SK-N-SH (cell line): Measurements from ENCODE around the gene ZNF253. TPM values are rescaled to one million over a fixed set of nuclear protein-coding genes. Genes with fewer than 3 reads are reported as not detected.
"Not testable (repeated sequence)": the region's sequence is repeated elsewhere in the genome, so short reads cannot be mapped to it uniquely, and the experiment has no call there.

ENCODE experiments used
- CTCF ChIA-PET: fragments of 300-600, 350-600 bp; formaldehyde crosslinking; extraction: SDS; loops from one replicate; lab custom pipeline; 2021; lab: Yijun Ruan, JAX
- POLR2A ChIA-PET: fragments of 350-600 bp; sonication (Branson Sonifier 250); formaldehyde crosslinking; extraction: SDS; loops from one replicate; lab custom pipeline; 2020; ENCODE audit warnings: antibody characterized with exemption, inconsistent platforms; lab: Yijun Ruan, JAX
- DNase-seq: peaks from one replicate; pipeline ENCODE4 v3.0.0; 2012
- H2AFZ ChIP-seq: fragments of 200-600 bp; sonication (generic); 2 replicates; pipeline ENCODE4 v1.8.1; 2016; ENCODE audit warnings: antibody characterized with exemption, mild to moderate bottlenecking, low read depth
- H3F3A ChIP-seq: fragments of 200-600 bp; sonication (generic); replicated peaks from 2 replicates; pipeline ENCODE3; 2016; ENCODE audit warnings: antibody characterized with exemption, mild to moderate bottlenecking; ENCODE audit not compliant: insufficient read depth
- H3K27ac ChIP-seq, 2 experiments: fragments of 200-500 bp in 1 of 2; fragments of 200-600 bp in 1 of 2; sonication (Bioruptor generic) in 1 of 2; sonication (generic), shearing (Covaris generic) in 1 of 2; 2 replicates each; pipeline versions ENCODE4 v1.5.1 to v1.6.1; 2014 to 2016; ENCODE audit warnings: low read depth in 2 of 2, inconsistent platforms in 1 of 2, low read length in 1 of 2, mild to moderate bottlenecking in 1 of 2, mixed read lengths in 1 of 2
- H3K27me3 ChIP-seq: fragments of 200-600 bp; sonication (generic), shearing (Covaris generic); 2 replicates; pipeline ENCODE4 v1.6.1; 2016; ENCODE audit warnings: mixed run types; ENCODE audit not compliant: insufficient read depth
- H3K36me3 ChIP-seq, 2 experiments: fragments of 200-500 bp in 1 of 2; fragments of 200-600 bp in 1 of 2; sonication (Bioruptor generic) in 1 of 2; sonication (generic) in 1 of 2; replicated peaks in 1 of 2; 2 replicates each; pipeline versions ENCODE3 to v1.5.1; 2014 to 2016; ENCODE audit warnings: low read length in 1 of 2, mild to moderate bottlenecking in 1 of 2; ENCODE audit not compliant: insufficient read depth in 2 of 2, control insufficient read depth in 1 of 2
- H3K4me1 ChIP-seq, 2 experiments: fragments of 200-500 bp in 1 of 2; fragments of 200-600 bp in 1 of 2; sonication (Bioruptor generic) in 1 of 2; sonication (generic), shearing (Covaris generic) in 1 of 2; 2 replicates each; pipeline versions ENCODE4 v1.5.1 to v1.6.1; 2014 to 2016; ENCODE audit warnings: low read depth in 1 of 2, low read length in 1 of 2, mixed run types in 1 of 2; ENCODE audit not compliant: insufficient read depth in 2 of 2, control insufficient read depth in 1 of 2
- H3K4me2 ChIP-seq: fragments of 200-600 bp; sonication (generic), shearing (Covaris generic); 2 replicates; pipeline ENCODE4 v1.6.1; 2017; ENCODE audit warnings: mixed run types
- H3K4me3 ChIP-seq, 2 experiments: fragments of 200-500 bp in 1 of 2; fragments of 200-600 bp in 1 of 2; sonication (Bioruptor generic) in 1 of 2; sonication (generic), shearing (Covaris generic) in 1 of 2; 2 replicates each; pipeline versions ENCODE4 v1.5.1 to v1.8.1; 2014 to 2016; ENCODE audit warnings: low read depth in 2 of 2, inconsistent platforms in 1 of 2, low read length in 1 of 2, mild to moderate bottlenecking in 1 of 2, mixed read lengths in 1 of 2, moderate library complexity in 1 of 2
- H3K79me2 ChIP-seq: fragments of 200-600 bp; sonication (generic); 2 replicates; pipeline ENCODE4 v1.8.1; 2017; ENCODE audit warnings: mild to moderate bottlenecking; ENCODE audit not compliant: insufficient read depth
- H3K9ac ChIP-seq: fragments of 200-600 bp; sonication (generic); 2 replicates; pipeline ENCODE4 v1.6.1; 2017; ENCODE audit warnings: mixed run types
- H3K9me2 ChIP-seq: fragments of 200-600 bp; sonication (generic); 2 replicates; pipeline ENCODE4 v1.6.1; 2017; ENCODE audit warnings: mixed run types
- H3K9me3 ChIP-seq: fragments of 200-600 bp; sonication (generic); 2 replicates; pipeline ENCODE4 v1.6.1; 2017; ENCODE audit warnings: mixed run types, mild to moderate bottlenecking, moderate library complexity
- H4K20me1 ChIP-seq: fragments of 200-600 bp; sonication (generic); 2 replicates; pipeline ENCODE4 v1.6.1; 2017; ENCODE audit warnings: mild to moderate bottlenecking, mixed run types; ENCODE audit not compliant: insufficient read depth
- EZH2phosphoT487 ChIP-seq: fragments of 200-600 bp; sonication (generic); IDR thresholded peaks from 2 replicates; pipeline ENCODE4 v1.6.1; 2017; ENCODE audit warnings: low read depth, mixed run types, mild to moderate bottlenecking, antibody characterized with exemption, moderate library complexity, borderline replicate concordance
- POLR2AphosphoS5 ChIP-seq: IDR thresholded peaks from 2 replicates; pipeline ENCODE4 v1.6.1; 2012; ENCODE audit warnings: low read depth, low read length
- WGBS: methylation state at CpG from one replicate; pipeline ENCODE4 v1.1.6; 2017; ENCODE audit warnings: low lambda C conversion rate; 5-methylcytosine and 5-hydroxymethylcytosine counted together
- polyA plus RNA-seq, 3 experiments: library from polyadenylated mRNA; depleted of rRNA; stranded (reverse); fragments of >200 nt; gene quantifications; 2 replicates each; pipeline ENCODE4 v1.2.3, GENCODE V29; 2012
- TF ChIP-seq, protein P1 (sequence below): fragments of 150-350 bp; IDR thresholded peaks from 2 replicates; pipeline ENCODE4 v1.6.1; 2017; ENCODE audit warnings: antibody characterized with exemption, low read length, low read depth, borderline replicate concordance
- TF ChIP-seq, protein P2 (sequence below): IDR thresholded peaks from 2 replicates; pipeline ENCODE4 v1.4.0; 2012; ENCODE audit warnings: low read depth, borderline replicate concordance

Gene ZNF253
- polyA plus RNA-seq, 1 of the 3 experiments (the other 2 are of a cell fraction): 0.79 TPM

DNA sequence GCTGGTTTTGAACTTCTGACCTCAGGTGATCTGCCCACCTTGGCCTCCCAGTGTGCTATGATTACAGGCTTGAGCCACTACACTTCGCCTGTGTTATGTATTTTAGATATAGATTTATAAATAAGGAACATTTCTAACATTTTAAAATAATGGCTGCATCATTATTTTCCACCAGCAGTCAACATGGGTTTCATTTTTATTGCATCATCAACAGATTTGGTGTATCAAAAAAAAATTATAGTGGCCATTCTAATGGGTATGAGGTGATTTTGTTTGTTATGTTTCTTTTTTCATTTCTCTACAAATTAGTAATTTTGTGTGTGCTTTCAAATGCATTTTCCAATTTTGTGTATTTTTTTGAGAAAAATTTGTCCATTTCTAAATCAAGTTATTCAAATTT, 18.9 kb downstream of the ZNF253 start:
- Histone ChIP-seq H3K36me3 (peaks cover 10 to 51% of the 10 kb centered on the region in 2 experiments), H3K4me2 (no peak overlapping the region), H3K27ac (no peak overlapping the region), H4K20me1 (no peaks in the 10 kb centered on the region), H3F3A (peaks cover 3% of the 10 kb centered on the region), H3K9me3 (peaks cover 28% of the 10 kb centered on the region), H3K27me3 (no peaks in the 10 kb centered on the region), H2AFZ (no peak overlapping the region), H3K9ac (no peak overlapping the region), H3K79me2 (no peaks in the 10 kb centered on the region), H3K4me1 (no peaks in the 10 kb centered on the region), H3K4me3 (no peak overlapping the region; a peak in 1 of 4 replicates)
- POLR2A ChIA-PET: no interaction called here
- 95% methylated on average over 1 of the region's 1 CpG for WGBS
- CTCF ChIA-PET: no interaction called here
- DNase-seq: no peak
- TF ChIP-seq, protein P1, sequence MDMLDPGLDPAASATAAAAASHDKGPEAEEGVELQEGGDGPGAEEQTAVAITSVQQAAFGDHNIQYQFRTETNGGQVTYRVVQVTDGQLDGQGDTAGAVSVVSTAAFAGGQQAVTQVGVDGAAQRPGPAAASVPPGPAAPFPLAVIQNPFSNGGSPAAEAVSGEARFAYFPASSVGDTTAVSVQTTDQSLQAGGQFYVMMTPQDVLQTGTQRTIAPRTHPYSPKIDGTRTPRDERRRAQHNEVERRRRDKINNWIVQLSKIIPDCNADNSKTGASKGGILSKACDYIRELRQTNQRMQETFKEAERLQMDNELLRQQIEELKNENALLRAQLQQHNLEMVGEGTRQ: no peak
- TF ChIP-seq EZH2phosphoT487 (no peak), POLR2AphosphoS5 (no peak)
- TF ChIP-seq, protein P2, sequence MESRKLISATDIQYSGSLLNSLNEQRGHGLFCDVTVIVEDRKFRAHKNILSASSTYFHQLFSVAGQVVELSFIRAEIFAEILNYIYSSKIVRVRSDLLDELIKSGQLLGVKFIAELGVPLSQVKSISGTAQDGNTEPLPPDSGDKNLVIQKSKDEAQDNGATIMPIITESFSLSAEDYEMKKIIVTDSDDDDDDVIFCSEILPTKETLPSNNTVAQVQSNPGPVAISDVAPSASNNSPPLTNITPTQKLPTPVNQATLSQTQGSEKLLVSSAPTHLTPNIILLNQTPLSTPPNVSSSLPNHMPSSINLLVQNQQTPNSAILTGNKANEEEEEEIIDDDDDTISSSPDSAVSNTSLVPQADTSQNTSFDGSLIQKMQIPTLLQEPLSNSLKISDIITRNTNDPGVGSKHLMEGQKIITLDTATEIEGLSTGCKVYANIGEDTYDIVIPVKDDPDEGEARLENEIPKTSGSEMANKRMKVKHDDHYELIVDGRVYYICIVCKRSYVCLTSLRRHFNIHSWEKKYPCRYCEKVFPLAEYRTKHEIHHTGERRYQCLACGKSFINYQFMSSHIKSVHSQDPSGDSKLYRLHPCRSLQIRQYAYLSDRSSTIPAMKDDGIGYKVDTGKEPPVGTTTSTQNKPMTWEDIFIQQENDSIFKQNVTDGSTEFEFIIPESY: no peak
- TF ChIP-seq, all 33 proteins: peak for 0
- H3K9me2 ChIP-seq: no peaks in the 10 kb centered on the region

DNA sequence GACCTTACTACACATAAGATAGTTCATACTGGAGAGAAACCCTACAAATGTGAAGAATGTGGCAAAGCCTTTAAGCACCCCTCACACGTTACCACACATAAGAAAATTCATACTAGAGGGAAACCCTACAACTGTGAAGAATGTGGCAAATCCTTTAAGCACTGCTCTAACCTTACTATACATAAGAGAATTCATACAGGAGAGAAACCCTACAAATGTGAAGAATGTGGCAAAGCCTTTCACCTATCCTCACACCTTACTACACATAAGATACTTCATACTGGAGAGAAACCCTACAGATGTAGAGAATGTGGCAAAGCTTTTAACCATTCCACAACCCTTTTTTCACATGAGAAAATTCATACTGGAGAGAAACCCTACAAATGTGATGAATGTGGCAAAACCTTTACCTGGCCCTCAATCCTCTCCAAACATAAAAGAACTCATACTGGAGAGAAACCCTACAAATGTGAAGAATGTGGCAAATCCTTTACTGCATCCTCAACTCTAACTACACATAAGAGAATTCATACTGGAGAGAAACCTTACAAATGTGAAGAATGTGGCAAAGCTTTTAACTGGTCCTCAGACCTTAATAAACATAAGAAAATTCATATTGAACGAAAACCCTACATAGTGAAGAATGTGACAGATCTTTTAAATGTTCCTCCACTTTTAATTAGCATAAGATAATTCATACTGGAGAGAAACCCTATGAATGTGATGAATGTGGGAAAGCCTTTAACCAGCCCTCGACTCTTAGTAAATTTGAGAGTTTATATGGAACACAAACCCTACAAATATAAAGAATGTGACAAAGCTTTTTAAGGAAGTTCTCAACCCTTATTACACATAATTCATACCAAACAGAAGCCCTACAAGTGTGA, 26.6 kb downstream of the ZNF253 start:
- WGBS: 82% methylated on average over 3 of the region's 3 CpGs
- CTCF ChIA-PET, H3K4me1 ChIP-seq, H3K9me2 ChIP-seq, POLR2A ChIA-PET, H3K79me2 ChIP-seq, H2AFZ ChIP-seq, H3F3A ChIP-seq, DNase-seq, H3K9ac ChIP-seq, H3K27ac ChIP-seq, H3K27me3 ChIP-seq, H3K4me3 ChIP-seq, H3K4me2 ChIP-seq, H4K20me1 ChIP-seq: not testable (repeated sequence)
- H3K36me3 ChIP-seq: peaks cover 20 to 44% of the 10 kb centered on the region in 2 experiments
- peaks cover 55% of the 10 kb centered on the region for H3K9me3 ChIP-seq
